Cerebellar cortex (tissue), 1 donor: ENCODE data around the gene OR52N2.

Experiments
- DNase-seq: peaks from one replicate; pipeline ENCODE4 v3.0.0-alpha.2; 2015; ENCODE audit warnings: low spot score

Gene OR52N2

GRCh38 chr11:5808500-5809121 lies at the start of gene OR52N2:
Gene OR52N2 (plus strand): TSS chr11:5808924. CDS start chr11:5820336, 11,412 bp downstream.
- DNase-seq = peak; percentile 83

DNA sequence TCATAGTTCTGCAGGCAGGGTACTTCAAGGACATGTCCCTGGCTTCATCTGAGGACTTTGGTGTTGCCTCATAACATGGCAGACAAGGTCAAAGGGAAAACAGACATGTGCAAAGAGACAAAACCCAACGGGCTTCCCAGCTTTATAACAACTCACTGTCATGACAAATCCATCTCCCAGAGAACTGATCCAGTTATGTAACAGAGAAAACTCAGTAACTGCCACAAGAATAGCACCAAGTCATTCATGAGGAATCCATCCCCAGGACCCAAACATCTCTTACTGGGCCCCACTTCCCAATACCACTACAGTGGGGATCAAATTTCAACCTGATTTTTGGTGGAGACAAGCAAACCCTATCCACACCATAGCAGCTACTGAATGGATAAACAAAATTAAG lies 41.7 kb upstream of the OR52N2 start:
- DNase-seq = no peak

DNA sequence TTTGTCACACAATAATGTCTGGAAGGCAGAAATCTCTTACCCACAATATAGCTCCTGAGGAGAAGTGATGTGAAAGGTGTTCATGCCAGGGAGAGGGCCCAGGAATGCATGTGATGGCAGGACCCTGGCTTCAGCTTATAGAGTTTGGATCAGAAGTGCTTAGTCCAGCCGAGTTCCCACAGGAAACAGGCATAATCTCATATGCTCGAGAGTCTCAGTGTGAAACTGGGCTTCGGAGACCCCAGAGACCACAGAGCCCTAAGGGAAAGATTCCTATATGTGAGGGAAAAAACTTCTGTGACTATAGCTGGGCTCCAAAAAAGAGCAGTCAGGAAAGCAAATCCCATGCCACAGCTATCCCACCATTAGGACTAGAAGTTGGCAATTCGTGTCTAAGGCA lies 25.5 kb upstream of the OR52N2 start, which contains the start of gene OR52N5:
Gene OR52N5 (minus strand): TSS at position 101 of the 400 bp plus-strand sequence. CDS start 4,721 bp downstream, outside the sequence.
- no peak for DNase-seq

- DNase-seq = no peak
Observed at GRCh38 chr11:5791165-5791564, 17.6 kb upstream of the OR52N2 start, which contains the start of gene OR52N1. Gene OR52N1 (minus strand): TSS chr11:5791265. CDS start chr11:5788816, 2,449 bp downstream.

- DNase-seq = no peak
Observed at GRCh38 chr11:5796541-5796940, 12.2 kb upstream of the OR52N2 start.

DNA sequence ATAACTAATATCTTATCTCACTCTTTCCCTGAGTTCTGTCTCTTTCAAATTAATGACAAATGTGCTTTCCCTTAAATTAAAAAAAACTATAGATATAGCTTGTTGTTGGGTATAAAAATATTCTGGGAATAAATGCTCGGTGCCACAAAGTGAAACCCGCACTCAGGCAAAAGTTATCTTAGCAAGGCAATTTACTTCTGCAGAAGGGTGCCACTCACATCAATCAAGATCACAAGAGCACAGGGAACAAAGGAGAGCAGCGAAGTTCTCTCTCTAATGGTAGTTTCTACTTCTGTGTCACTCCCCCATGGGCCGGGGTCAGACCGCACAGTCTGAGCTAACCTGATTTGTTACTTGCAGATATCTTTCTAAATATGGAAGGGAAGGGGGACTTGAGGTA lies 4.7 kb upstream of the OR52N2 start:
- no peak for DNase-seq

- DNase-seq = no peak
Observed at GRCh38 chr11:5807580-5807979, 1.1 kb upstream of the OR52N2 start.

- no peak for DNase-seq
Observed at GRCh38 chr11:5809122-5809519, 397 bp downstream of the OR52N2 start.

DNA sequence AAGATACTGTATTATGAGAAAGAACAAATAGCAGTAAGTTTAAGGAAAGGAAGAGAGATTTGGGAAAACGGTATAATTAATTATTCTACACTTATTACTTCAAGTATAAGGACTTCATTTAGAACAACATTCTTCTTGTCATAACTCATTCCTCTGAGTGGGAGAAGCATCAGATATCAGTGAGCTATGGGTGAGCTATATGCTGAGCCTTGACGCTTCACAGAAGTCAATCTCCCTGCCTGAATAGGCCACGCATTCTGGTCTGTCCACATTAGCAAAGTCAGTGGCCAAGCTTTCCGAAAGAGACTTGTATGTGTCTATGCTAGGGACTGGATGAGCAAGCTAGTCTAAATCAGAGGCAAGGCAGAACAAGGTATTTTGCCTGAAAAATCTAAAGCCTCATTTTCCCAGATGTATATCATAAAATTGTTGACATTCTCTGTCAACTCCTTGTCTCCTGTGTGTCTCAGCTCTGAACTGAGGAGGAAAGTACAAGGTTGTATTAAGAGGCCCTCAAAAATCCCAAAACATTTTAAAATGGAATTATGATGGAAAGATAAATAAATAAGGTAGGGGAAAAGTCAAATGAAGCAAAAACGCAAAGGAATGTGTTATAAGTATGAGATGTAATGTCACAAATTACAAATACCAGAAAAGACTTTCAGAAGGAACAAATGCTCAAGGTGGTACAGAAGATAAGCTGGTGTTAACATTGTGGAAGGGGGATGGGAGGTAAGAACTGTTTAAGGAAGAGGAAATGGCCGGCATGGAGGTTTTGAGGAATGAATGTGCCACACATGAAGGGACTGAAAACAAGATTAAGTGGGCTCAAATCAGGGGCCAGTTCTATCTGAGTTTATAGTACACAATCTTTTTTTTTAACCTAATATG lies 1.4 kb downstream of the OR52N2 start:
- DNase-seq = no peak

DNA sequence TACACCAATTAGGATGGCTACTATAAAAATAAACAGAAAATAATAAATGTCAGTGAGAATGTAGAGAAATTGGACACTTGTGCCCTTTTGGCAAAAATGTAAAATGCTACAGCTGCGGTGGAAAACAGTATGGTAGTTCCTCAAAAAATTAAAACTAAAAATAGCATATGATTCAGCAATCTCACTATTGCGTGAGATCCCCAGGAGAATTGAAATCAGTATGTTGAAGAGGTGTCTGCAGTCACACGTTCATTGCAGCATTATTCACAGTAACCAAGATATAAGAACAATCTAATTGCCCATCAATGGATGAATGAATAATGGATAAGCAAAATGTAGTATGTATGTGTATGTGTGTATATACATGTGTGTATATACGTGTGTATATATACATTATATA lies 6.8 kb downstream of the OR52N2 start:
- DNase-seq = no peak

DNA sequence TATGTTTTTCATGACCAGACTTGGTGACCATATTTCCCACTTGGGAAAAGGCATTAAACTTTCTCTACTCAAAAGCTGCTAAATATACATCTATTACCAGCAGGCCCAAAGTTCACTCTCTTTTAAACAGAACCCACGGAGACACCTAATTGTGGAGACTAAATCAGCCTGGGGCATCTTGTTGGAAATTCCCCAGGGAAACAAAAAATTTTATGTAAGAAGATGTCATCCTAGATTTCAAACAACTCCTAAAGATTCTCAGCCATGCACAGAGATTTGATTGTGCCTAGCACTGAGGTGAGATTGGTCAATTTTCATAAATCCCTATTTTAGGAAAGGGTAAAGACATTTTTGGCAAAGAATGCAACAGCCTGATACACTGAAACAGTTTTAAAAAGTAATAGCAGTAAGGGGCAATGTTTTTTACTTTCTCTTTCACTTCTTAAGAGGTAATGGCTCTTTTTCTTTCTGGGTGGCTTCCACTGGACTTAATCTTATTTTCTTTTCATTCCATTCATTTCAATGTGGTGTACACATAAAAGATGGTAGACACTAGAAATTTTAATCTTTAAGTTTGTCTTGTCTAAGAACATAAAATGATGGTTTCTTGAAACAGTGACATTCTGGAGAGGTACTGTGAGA lies 9.6 kb downstream of the OR52N2 start:
- no peak for DNase-seq

DNA sequence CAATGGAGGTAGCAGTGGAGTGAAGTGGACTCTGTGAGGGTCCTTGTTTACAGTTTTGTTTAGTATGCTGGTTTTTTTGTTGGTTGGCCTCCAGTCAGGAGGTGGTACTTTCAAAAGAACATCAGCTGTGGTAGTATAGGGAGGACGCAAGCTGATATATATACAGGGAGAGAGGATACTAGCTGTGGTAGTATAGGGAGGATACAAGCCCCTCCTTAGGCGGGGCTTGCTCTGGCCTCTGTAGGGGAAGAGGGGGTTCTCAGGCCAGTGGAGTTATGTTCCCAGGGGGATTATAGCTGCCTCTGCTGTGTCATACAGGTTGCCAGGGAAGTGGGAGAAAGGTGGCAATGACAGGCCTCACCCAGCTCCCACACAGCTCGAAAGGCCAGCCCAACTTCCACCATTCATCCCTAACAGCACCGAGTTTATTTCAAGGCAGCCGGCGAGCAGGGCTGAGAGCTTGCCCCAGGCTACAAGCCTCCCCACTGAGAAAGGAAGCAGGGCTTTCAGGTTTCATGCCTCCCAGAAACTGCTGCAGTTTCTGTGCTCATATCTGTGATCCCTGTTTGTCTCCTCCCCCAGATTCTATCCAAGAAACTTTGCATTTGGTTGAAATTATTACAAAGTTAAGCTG lies 22.6 kb downstream of the OR52N2 start:
- DNase-seq = no peak

- DNase-seq = no peak
Observed at GRCh38 chr11:5833446-5833845, 24.7 kb downstream of the OR52N2 start.

GRCh38 chr11:5837695-5838094 lies 29.0 kb downstream of the OR52N2 start:
- DNase-seq = no peak

- DNase-seq = no peak
Observed at GRCh38 chr11:5841797-5842196, 33.1 kb downstream of the OR52N2 start, which contains the start of gene OR52E6. Gene OR52E6 (minus strand): TSS chr11:5841897. CDS start chr11:5841897, 0 bp downstream.

DNA sequence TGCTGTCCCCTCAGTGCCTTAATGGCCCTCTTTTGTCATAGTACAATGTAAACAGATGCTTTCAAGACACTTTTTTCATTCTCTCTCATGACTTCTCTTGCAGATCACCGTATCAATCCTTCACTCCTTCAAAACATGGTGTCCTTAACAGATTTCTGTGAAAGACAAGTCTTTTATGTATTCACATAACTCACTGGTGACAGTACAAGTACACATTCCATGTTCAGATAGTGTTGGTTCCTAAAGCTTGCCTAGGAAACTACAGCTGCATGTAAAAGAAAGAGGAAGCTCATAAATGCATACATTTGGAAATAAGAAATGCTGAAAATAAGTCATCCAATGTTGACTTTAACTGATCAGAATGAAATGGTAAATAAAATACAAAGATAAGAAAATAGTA lies 38.0 kb downstream of the OR52N2 start:
- DNase-seq = no peak

DNA sequence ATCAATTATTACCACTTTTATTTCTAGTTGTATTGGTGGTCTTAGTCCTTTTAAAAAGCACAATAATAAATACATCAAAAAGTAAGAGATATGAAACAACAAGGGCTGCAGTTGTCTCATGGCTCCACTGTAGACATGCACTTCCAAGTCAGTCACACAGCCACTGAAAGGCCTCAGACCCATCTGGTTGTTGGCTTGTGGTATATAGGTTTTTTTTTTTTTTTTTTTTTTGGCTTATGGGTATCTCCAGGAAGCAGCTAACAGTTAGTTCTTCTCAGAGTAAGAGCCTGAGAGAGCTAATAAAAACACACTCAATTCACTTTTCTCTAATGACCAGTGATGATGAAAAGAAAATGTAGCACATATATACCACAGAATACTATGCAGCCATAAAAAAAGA lies 39.0 kb downstream of the OR52N2 start:
- DNase-seq = no peak

- no peak for DNase-seq
Observed at GRCh38 chr11:5851002-5851401, 42.3 kb downstream of the OR52N2 start.

DNA sequence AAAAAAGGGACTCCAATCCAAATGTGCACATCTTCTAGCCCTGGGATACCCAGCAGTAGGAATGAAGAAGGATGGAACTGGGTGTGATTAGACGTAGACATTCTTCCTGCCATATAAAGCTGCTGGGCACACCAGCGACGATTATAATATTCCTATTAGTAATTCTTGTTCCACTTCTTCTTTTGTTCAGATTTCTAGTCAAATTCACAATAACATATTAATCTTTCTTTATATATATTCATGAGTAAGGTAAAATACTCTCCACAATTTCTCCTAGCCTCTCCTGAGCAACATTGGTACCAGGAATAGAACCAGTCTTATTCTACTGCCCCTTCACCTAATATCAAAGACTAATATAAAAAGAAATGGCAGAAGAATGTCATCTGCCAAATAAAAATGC lies 48.9 kb downstream of the OR52N2 start, which contains the start of gene OR52E8:
Gene OR52E8 (minus strand): TSS at position 101 of the 400 bp plus-strand sequence. CDS start 0 bp downstream, at position 101.
- DNase-seq = no peak

- no peak for DNase-seq
Observed at GRCh38 chr11:5865826-5866225, 57.1 kb downstream of the OR52N2 start.
